Tibial nerve (tissue), 3 donors: ENCODE results near the gene TCEA3.

Experiments
- CTCF ChIP-seq, 5 experiments: fragments of 200-600 bp in 3 of 5; fragments of 450-650 bp in 2 of 5; sonication (generic) in 3 of 5; IDR thresholded peaks; one replicate each; pipeline ENCODE4 v1.5.1; 2016 to 2019; ENCODE audit warnings: antibody characterized with exemption in 5 of 5, mild to moderate bottlenecking in 3 of 5, moderate library complexity in 2 of 5
- POLR2A ChIP-seq, 2 donors: fragments of 450-650 bp; IDR thresholded peaks; one replicate each; pipeline ENCODE4 v1.6.1; 2017; ENCODE audit warnings: antibody characterized with exemption in 2 of 2, mild to moderate bottlenecking in 2 of 2, moderate library complexity in 2 of 2

GRCh38 chr1:23356471-23357137 lies 67.9 kb downstream of the TCEA3 start:
- no peak for TF ChIP-seq POLR2A (IDR thresholded peaks at IDR 0.05)
- no peak for TF ChIP-seq CTCF (IDR thresholded peaks at IDR 0.05)
